T-helper 1 cell treated with Interleukin-12 subunit alpha and Interleukin-12 subunit beta and Interleukin-4 antibody, amounts not matched to agents 30 ng/mL and 1 ng/mL, for 36 hours (primary cell): ENCODE measurements around the gene NTM. TPM values are rescaled to one million over a fixed set of nuclear protein-coding genes. Genes with fewer than 3 reads are reported as not detected.

Experiments used
- intact Hi-C: fragments of 100-400 bp; cut with micrococcal nuclease; formaldehyde crosslinking; loops from one replicate; pipeline ENCODE4 v1.15.1; 2024
- total RNA-seq: library from RNA; stranded (reverse); gene quantifications from 2 replicates; pipeline ENCODE4 v1.2.3, GENCODE V29; 2022

NTM gene
- total RNA-seq, 1 donor from 2014 or later = not detected

GRCh38 chr11:132238331-132238866 is 868.0 kb downstream of the NTM start:
- intact Hi-C loops = no loop called here

- intact Hi-C loops = no loop called here
These were observed 870.0 kb downstream of the NTM start for GRCh38 chr11:132240374-132240773.

GRCh38 chr11:132242632-132243031 is 872.2 kb downstream of the NTM start:
- intact Hi-C loops = no loop called here

GRCh38 chr11:132244846-132245245 is 874.4 kb downstream of the NTM start:
- intact Hi-C loops = no loop called here

- intact Hi-C loops = no loop called here
These were observed 875.3 kb downstream of the NTM start for GRCh38 chr11:132245403-132246385.

GRCh38 chr11:132248580-132248979 is 878.2 kb downstream of the NTM start:
- intact Hi-C loops = no loop called here

GRCh38 chr11:132249256-132249655 is 878.8 kb downstream of the NTM start:
- intact Hi-C loops = no loop called here

- intact Hi-C loops = no loop called here
These were observed 880.6 kb downstream of the NTM start for GRCh38 chr11:132251061-132251460.

- intact Hi-C loops = no loop called here
These were observed 883.3 kb downstream of the NTM start for GRCh38 chr11:132253469-132254264.

- intact Hi-C loops = no loop called here
These were observed 884.5 kb downstream of the NTM start for GRCh38 chr11:132254906-132255305.

GRCh38 chr11:132256528-132257279 is 886.3 kb downstream of the NTM start:
- intact Hi-C loops = no loop called here

GRCh38 chr11:132257871-132258270 is 887.5 kb downstream of the NTM start:
- intact Hi-C loops = no loop called here

GRCh38 chr11:132258875-132259274 is 888.5 kb downstream of the NTM start:
- intact Hi-C loops = no loop called here

- intact Hi-C loops = no loop called here
These were observed 890.2 kb downstream of the NTM start for GRCh38 chr11:132260636-132261035.

- intact Hi-C loops = no loop called here
These were observed 892.8 kb downstream of the NTM start for GRCh38 chr11:132263241-132263640.

GRCh38 chr11:132263875-132264274 is 893.5 kb downstream of the NTM start:
- intact Hi-C loops = no loop called here

- intact Hi-C loops = no loop called here
These were observed 894.2 kb downstream of the NTM start for GRCh38 chr11:132264616-132265015.

GRCh38 chr11:132278801-132279574 is 908.6 kb downstream of the NTM start:
- intact Hi-C loops = loop anchor here (1.0 kb wide), 1 partner anchor 123 kb away; no protein-coding TSS in a partner anchor

GRCh38 chr11:132284048-132284447 is 913.6 kb downstream of the NTM start:
- intact Hi-C loops = no loop called here

- intact Hi-C loops = no loop called here
These were observed 914.2 kb downstream of the NTM start for GRCh38 chr11:132284611-132285010.
